ENCODE measurements around the gene ATP2C1.
"Not testable (repeated sequence)": the region's sequence is repeated elsewhere in the genome, so short reads cannot be mapped to it uniquely, and the experiment has no call there.

GRCh38 chr3:130972592-130972991 is 78.7 kb downstream of the ATP2C1 start:
- not testable (repeated sequence) for TF ChIP-seq CTCF (conservative IDR thresholded peaks at IDR 0.05 in 1 of 2, IDR thresholded peaks at IDR 0.05 in 1 of 2; ENCODE audit: low read depth in 1 of 2, low read length in 2 of 2); EZH2 (IDR thresholded peaks at IDR 0.05; ENCODE audit: low read length, missing control alignments)
